IMR-90 (cell line): ENCODE results near the gene SLC4A1. TPM values are rescaled to one million over a fixed set of nuclear protein-coding genes. Genes with fewer than 3 reads are reported as not detected.

Source experiments
- ATAC-seq: fragments of 200-7000 bp; cut with Tn5 transposase; 2 replicates; pipeline ENCODE4 v1.9.1; 2020; ENCODE audit warnings: low read depth, mild to moderate bottlenecking, moderate library complexity
- BruUV-seq: library from RNA; stranded (reverse); fragments of 400-500 nt; replicated peaks from 2 replicates; lab custom pipeline; 2021; lab: Mats Ljungman, UMichigan
- CTCF ChIA-PET: fragments of 300-600 bp; formaldehyde crosslinking; extraction: SDS; loops from one replicate; lab custom pipeline; 2021; ENCODE audit warnings: antibody characterized with exemption; lab: Yijun Ruan, JAX
- POLR2A ChIA-PET: fragments of 300-600 bp; sonication (Branson Sonifier 250); formaldehyde crosslinking; loops from one replicate; lab custom pipeline; 2022; ENCODE audit warnings: antibody characterized with exemption; ENCODE audit not compliant: unreplicated experiment; lab: Charles Lee
- DNase-seq: peaks from one replicate; pipeline ENCODE4 v3.0.0; 2013
- H2AFZ ChIP-seq: replicated peaks from 2 replicates; pipeline ENCODE3; 2013; ENCODE audit warnings: low read length, mild to moderate bottlenecking; ENCODE audit not compliant: poor library complexity
- H2AK5ac ChIP-seq: 2 replicates; pipeline ENCODE4 v1.6.1; 2013; ENCODE audit warnings: low read depth, low read length, inconsistent platforms
- H2AK9ac ChIP-seq: replicated peaks from 2 replicates; pipeline ENCODE3; 2013; ENCODE audit warnings: mild to moderate bottlenecking, low read depth, low read length, moderate library complexity; ENCODE audit not compliant: poor library complexity
- H2BK120ac ChIP-seq: 2 replicates; pipeline ENCODE4 v1.6.1; 2013; ENCODE audit warnings: low read depth, low read length, inconsistent platforms
- H2BK15ac ChIP-seq: 3 replicates; pipeline ENCODE4 v1.6.1; 2013; ENCODE audit warnings: low read depth, low read length, inconsistent platforms
- H2BK20ac ChIP-seq: 2 replicates; pipeline ENCODE4 v1.6.1; 2013; ENCODE audit warnings: low read depth, mild to moderate bottlenecking, inconsistent platforms, low read length, moderate library complexity
- H2BK5ac ChIP-seq: 2 replicates; pipeline ENCODE4 v1.6.1; 2013; ENCODE audit warnings: mild to moderate bottlenecking, low read depth, low read length, inconsistent platforms; ENCODE audit not compliant: poor library complexity, severe bottlenecking
- H3K14ac ChIP-seq: replicated peaks from 2 replicates; pipeline ENCODE4 v1.6.1; 2013; ENCODE audit warnings: low read depth, low read length, inconsistent platforms
- H3K18ac ChIP-seq: 2 replicates; pipeline ENCODE4 v1.6.1; 2013; ENCODE audit warnings: low read depth, low read length, control low read depth
- H3K23ac ChIP-seq: 2 replicates; pipeline ENCODE4 v1.6.1; 2013; ENCODE audit warnings: low read depth, low read length, inconsistent platforms
- H3K27ac ChIP-seq: 2 replicates; pipeline ENCODE4 v1.5.1; 2013; ENCODE audit warnings: mild to moderate bottlenecking, control low read depth, low read length; ENCODE audit not compliant: insufficient read depth
- H3K27me3 ChIP-seq: 2 replicates; pipeline ENCODE4 v1.6.1; 2013; ENCODE audit warnings: low read length; ENCODE audit not compliant: control insufficient read depth, insufficient read depth
- H3K36me3 ChIP-seq: 2 replicates; pipeline ENCODE4 v1.6.1; 2013; ENCODE audit warnings: low read length, mixed read lengths; ENCODE audit not compliant: control insufficient read depth, insufficient read depth
- H3K4ac ChIP-seq: 2 replicates; pipeline ENCODE4 v1.6.1; 2013; ENCODE audit warnings: low read depth, low read length, inconsistent platforms
- H3K4me1 ChIP-seq: 2 replicates; pipeline ENCODE4 v1.6.1; 2013; ENCODE audit warnings: low read length, mixed read lengths; ENCODE audit not compliant: control insufficient read depth, insufficient read depth
- H3K4me2 ChIP-seq: 2 replicates; pipeline ENCODE4 v1.6.1; 2013; ENCODE audit warnings: low read depth, mild to moderate bottlenecking, control low read depth, low read length, moderate library complexity
- H3K4me3 ChIP-seq: 2 replicates; pipeline ENCODE4 v1.5.1; 2013; ENCODE audit warnings: low read depth, mild to moderate bottlenecking, control low read depth, low read length, moderate library complexity; ENCODE audit not compliant: insufficient read depth
- H3K56ac ChIP-seq: 2 replicates; pipeline ENCODE4 v1.6.1; 2013; ENCODE audit warnings: low read length, inconsistent platforms; ENCODE audit not compliant: insufficient read depth; ENCODE audit errors: extremely low read depth
- H3K79me1 ChIP-seq, 2 experiments: 2 replicates each; pipeline ENCODE4 v1.6.1; 2013; ENCODE audit warnings: low read length in 2 of 2, inconsistent platforms in 1 of 2, low read depth in 1 of 2
- H3K9ac ChIP-seq: 2 replicates; pipeline ENCODE4 v1.6.1; 2013; ENCODE audit warnings: low read depth, low read length, control low read depth
- H3K9me1 ChIP-seq: 2 replicates; pipeline ENCODE4 v1.6.1; 2013; ENCODE audit warnings: low read length, inconsistent platforms; ENCODE audit not compliant: insufficient read depth
- H3K9me3 ChIP-seq: 2 replicates; pipeline ENCODE4 v1.6.1; 2013; ENCODE audit warnings: low read length; ENCODE audit not compliant: control insufficient read depth, insufficient read depth
- H4K20me1 ChIP-seq: 2 replicates; pipeline ENCODE4 v1.6.1; 2013; ENCODE audit warnings: low read length, inconsistent platforms; ENCODE audit not compliant: insufficient read depth
- H4K5ac ChIP-seq: 2 replicates; pipeline ENCODE4 v1.6.1; 2013; ENCODE audit warnings: mild to moderate bottlenecking, low read depth, low read length, control low read depth
- H4K8ac ChIP-seq, 2 experiments: 2 replicates each; pipeline ENCODE4 v1.6.1; 2013; ENCODE audit warnings: low read depth in 2 of 2, low read length in 2 of 2, control low read depth in 1 of 2, inconsistent platforms in 1 of 2
- H4K91ac ChIP-seq: 2 replicates; pipeline ENCODE4 v1.6.1; 2013; ENCODE audit warnings: low read depth, low read length, inconsistent platforms; ENCODE audit not compliant: insufficient read depth
- CEBPB ChIP-seq: IDR thresholded peaks from 2 replicates; pipeline ENCODE4 v1.6.1; 2012; ENCODE audit warnings: low read depth, low read length, improper control_type of control experiment
- CHD1 ChIP-seq: IDR thresholded peaks from 2 replicates; pipeline ENCODE4 v1.6.1; 2012; ENCODE audit warnings: low read depth, low read length, improper control_type of control experiment
- FOS ChIP-seq: fragments of 150-350 bp; IDR thresholded peaks from 2 replicates; pipeline ENCODE4 v1.6.1; 2016; ENCODE audit warnings: low read depth, low read length
- MAFK ChIP-seq: IDR thresholded peaks from 2 replicates; pipeline ENCODE4 v1.6.1; 2012; ENCODE audit warnings: low read depth, low read length, improper control_type of control experiment
- MAZ ChIP-seq: IDR thresholded peaks from 2 replicates; pipeline ENCODE4 v1.6.1; 2012; ENCODE audit warnings: low read depth, mild to moderate bottlenecking, low read length, improper control_type of control experiment, moderate library complexity, borderline replicate concordance
- MXI1 ChIP-seq: IDR thresholded peaks from 2 replicates; pipeline ENCODE4 v1.6.1; 2012; ENCODE audit warnings: low read depth, mild to moderate bottlenecking, low read length, moderate library complexity, borderline replicate concordance
- NFE2L2 ChIP-seq: fragments of 150-350 bp; IDR thresholded peaks from 2 replicates; pipeline ENCODE4 v1.6.1; 2016; ENCODE audit warnings: low read depth, mild to moderate bottlenecking, low read length
- POLR2A ChIP-seq: IDR thresholded peaks from 2 replicates; pipeline ENCODE4 v1.6.1; 2012; ENCODE audit warnings: mild to moderate bottlenecking, low read depth, low read length
- RCOR1 ChIP-seq: IDR thresholded peaks from 2 replicates; pipeline ENCODE4 v1.6.1; 2012; ENCODE audit warnings: mild to moderate bottlenecking, low read length, improper control_type of control experiment; ENCODE audit not compliant: insufficient replicate concordance
- RFX5 ChIP-seq: IDR thresholded peaks from 2 replicates; pipeline ENCODE4 v1.8.0; 2012; ENCODE audit warnings: low read depth, mild to moderate bottlenecking, low read length, moderate library complexity
- SMC3 ChIP-seq: fragments of 150-350 bp; IDR thresholded peaks from 2 replicates; pipeline ENCODE4 v1.6.1; 2016; ENCODE audit warnings: low read depth, mild to moderate bottlenecking, antibody characterized with exemption, low read length, moderate library complexity
- WGBS, 2 experiments: methylation state at CpG; one replicate each; pipeline versions ENCODE4 v1.1.5 to v1.1.7; 2013; ENCODE audit warnings: missing lambda C conversion rate in 2 of 2; ENCODE audit not compliant: insufficient read length in 1 of 2; ENCODE audit errors: extremely low coverage in 2 of 2; 5-methylcytosine and 5-hydroxymethylcytosine counted together
- dilution Hi-C: fragments of 300-500 bp; cut with HindIII; formaldehyde crosslinking; loops from one replicate; pipeline ENCODE4 v1.14.3; 2018; ENCODE audit warnings: low sequenced_read_pairs; ENCODE audit not compliant: unreplicated experiment
- in situ Hi-C: fragments of 300-500 bp; cut with MboI; formaldehyde crosslinking; loops from 3 replicates; pipeline ENCODE4 v1.14.3; 2019; ENCODE audit warnings: low sequenced_read_pairs, inconsistent platforms, mixed read lengths
- intact Hi-C: fragments of 100-400 bp; cut with micrococcal nuclease; formaldehyde crosslinking; loops from 2 replicates; pipeline ENCODE4 v1.10.0; 2022
- polyA plus RNA-seq, 3 experiments: library from polyadenylated mRNA; depleted of rRNA; stranded (reverse); fragments of >200 nt; gene quantifications; 2 replicates each; pipeline ENCODE4 v1.2.3, GENCODE V29; 2012; ENCODE audit warnings: low replicate concordance in 1 of 3
- total RNA-seq: library from RNA; depleted of rRNA; stranded (reverse); fragments of >200 nt; gene quantifications from 2 replicates; pipeline ENCODE4 v1.2.3, GENCODE V29; 2012
- TF ChIP-seq, protein P1 (sequence below): conservative IDR thresholded peaks from 2 replicates; pipeline ENCODE4 v1.5.1; 2012; ENCODE audit warnings: mild to moderate bottlenecking, low read depth, low read length, improper control_type of control experiment
- TF ChIP-seq, protein P2 (sequence below): fragments of 150-350 bp; IDR thresholded peaks from 2 replicates; pipeline ENCODE4 v1.6.1; 2016; ENCODE audit warnings: low read depth, mild to moderate bottlenecking, low read length, moderate library complexity, borderline replicate concordance
- TF ChIP-seq, protein P3 (sequence below): fragments of 150-350 bp; IDR thresholded peaks from 2 replicates; pipeline ENCODE4 v1.6.1; 2017; ENCODE audit warnings: mild to moderate bottlenecking, antibody characterized with exemption, low read length, low read depth

The SLC4A1 gene
- total and polyA plus RNA-seq, 2 of the 4 experiments (the other 2 are of a cell fraction) = not detected

DNA sequence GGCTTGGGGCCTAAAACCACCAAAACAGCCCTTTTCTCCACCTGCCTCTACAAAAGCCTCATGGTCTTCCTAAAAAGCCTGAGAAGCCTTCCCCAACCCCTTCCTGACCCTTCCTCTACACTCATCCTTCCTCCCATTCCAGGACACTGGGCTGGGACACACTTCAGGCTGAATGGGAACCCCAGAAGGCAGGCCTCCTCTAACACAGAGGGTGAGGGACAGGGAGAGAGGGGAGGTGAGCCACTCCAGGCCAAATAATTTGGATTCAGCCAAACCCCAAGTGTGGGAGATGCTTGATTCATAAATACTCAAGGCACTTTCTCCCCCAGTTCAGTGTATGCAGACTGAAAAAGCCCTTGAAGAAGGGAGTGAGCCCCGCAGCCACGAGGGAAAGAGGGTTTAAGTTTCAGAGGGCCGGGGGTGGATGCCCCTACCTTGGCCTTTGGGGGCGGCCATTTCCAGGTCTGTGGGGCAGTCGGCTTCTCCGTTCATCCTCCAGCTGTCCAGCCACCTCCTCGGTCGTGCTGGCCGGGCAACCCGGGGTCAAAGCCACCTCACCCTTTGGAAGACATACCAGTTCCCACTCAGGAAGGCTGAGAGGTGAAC lies 50.1 kb downstream of the SLC4A1 start:
- Histone ChIP-seq H3K9me1 (peaks cover 20% of the 10 kb centered on the region), H3K4me3 (peak overlapping the region; percentile 51), H4K8ac (peak overlapping the region; percentile 15 to 86; a peak in 3 of 4 replicates), H2BK15ac (no peak overlapping the region), H3K18ac (peak overlapping the region; percentile 3; the same call in 1 of the 2 replicates), H2BK20ac (no peak overlapping the region), H4K20me1 (peaks cover 28% of the 10 kb centered on the region), H3K27ac (peak overlapping the region; percentile 82), H3K4me2 (peak overlapping the region; percentile 90), H3K27me3 (no peaks in the 10 kb centered on the region), H4K5ac (peak overlapping the region; percentile 7; the same call in 1 of the 2 replicates), H2BK5ac (peak overlapping the region; percentile 33), H3K36me3 (peaks cover 40% of the 10 kb centered on the region), H3K79me1 (peaks cover 32 to 61% of the 10 kb centered on the region in 2 experiments), H3K14ac (peak overlapping the region; percentile 79), H2AK5ac (peak overlapping the region; percentile 65), H2AFZ (peak overlapping the region; percentile 77), H2AK9ac (peak overlapping the region; percentile 94), H3K9ac (peak overlapping the region; percentile 86), H2BK120ac (no peak overlapping the region), H3K56ac (peak overlapping the region; percentile 48; the same call in 1 of the 2 replicates), H3K4me1 (peaks cover 10% of the 10 kb centered on the region), H3K23ac (peak overlapping the region; percentile 62), H4K91ac (peak overlapping the region; percentile 7; the same call in 1 of the 2 replicates), H3K4ac (peak overlapping the region; percentile 73), H3K9me3 (no peaks in the 10 kb centered on the region)
- in situ Hi-C loops = loop anchor here (25.0 kb wide), 2 partner anchors 294 to 419 kb away; partner anchors contain the start of gene GPATCH8
- CTCF ChIA-PET = interaction anchor here (1.0 kb wide), 1 partner anchor 8 kb away, joined by 6 read pairs; no protein-coding TSS in a partner anchor
- no CpG with 5 or more reads among the region's 10 CpGs for WGBS, 2 experiments
- no TSS peak for BruUV-seq
- POLR2A ChIA-PET = interaction anchor here (0.6 to 0.7 kb wide), 5 partner anchors 9 to 120 kb away, joined by 3 to 14 read pairs (median 8); no protein-coding TSS in a partner anchor
- no peak for ATAC-seq
- dilution Hi-C loops = no loop called here
- intact Hi-C loops = loop anchor here (10.0 kb wide), 1 partner anchor 287 kb away; the partner anchor contains the start of gene GPATCH8
- DNase-seq = no peak
- TF ChIP-seq, protein P1, sequence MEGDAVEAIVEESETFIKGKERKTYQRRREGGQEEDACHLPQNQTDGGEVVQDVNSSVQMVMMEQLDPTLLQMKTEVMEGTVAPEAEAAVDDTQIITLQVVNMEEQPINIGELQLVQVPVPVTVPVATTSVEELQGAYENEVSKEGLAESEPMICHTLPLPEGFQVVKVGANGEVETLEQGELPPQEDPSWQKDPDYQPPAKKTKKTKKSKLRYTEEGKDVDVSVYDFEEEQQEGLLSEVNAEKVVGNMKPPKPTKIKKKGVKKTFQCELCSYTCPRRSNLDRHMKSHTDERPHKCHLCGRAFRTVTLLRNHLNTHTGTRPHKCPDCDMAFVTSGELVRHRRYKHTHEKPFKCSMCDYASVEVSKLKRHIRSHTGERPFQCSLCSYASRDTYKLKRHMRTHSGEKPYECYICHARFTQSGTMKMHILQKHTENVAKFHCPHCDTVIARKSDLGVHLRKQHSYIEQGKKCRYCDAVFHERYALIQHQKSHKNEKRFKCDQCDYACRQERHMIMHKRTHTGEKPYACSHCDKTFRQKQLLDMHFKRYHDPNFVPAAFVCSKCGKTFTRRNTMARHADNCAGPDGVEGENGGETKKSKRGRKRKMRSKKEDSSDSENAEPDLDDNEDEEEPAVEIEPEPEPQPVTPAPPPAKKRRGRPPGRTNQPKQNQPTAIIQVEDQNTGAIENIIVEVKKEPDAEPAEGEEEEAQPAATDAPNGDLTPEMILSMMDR = no peak
- TF ChIP-seq RCOR1 (no peak), MAZ (no peak), MAFK (no peak), FOS (no peak), SMC3 (no peak), RFX5 (no peak), MXI1 (no peak), CHD1 (no peak), NFE2L2 (no peak), POLR2A (no peak), CEBPB (no peak)
- TF ChIP-seq, protein P2, sequence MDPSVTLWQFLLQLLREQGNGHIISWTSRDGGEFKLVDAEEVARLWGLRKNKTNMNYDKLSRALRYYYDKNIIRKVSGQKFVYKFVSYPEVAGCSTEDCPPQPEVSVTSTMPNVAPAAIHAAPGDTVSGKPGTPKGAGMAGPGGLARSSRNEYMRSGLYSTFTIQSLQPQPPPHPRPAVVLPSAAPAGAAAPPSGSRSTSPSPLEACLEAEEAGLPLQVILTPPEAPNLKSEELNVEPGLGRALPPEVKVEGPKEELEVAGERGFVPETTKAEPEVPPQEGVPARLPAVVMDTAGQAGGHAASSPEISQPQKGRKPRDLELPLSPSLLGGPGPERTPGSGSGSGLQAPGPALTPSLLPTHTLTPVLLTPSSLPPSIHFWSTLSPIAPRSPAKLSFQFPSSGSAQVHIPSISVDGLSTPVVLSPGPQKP = no peak
- TF ChIP-seq, protein P3, sequence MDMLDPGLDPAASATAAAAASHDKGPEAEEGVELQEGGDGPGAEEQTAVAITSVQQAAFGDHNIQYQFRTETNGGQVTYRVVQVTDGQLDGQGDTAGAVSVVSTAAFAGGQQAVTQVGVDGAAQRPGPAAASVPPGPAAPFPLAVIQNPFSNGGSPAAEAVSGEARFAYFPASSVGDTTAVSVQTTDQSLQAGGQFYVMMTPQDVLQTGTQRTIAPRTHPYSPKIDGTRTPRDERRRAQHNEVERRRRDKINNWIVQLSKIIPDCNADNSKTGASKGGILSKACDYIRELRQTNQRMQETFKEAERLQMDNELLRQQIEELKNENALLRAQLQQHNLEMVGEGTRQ = no peak
